Skeletal muscle tissue (tissue), 4 donors: Measurements from ENCODE around the gene ATXN2L. TPM values are rescaled to one million over a fixed set of nuclear protein-coding genes. Genes with fewer than 3 reads are reported as not detected.
"Not testable (repeated sequence)": the region's sequence is repeated elsewhere in the genome, so short reads cannot be mapped to it uniquely, and the experiment has no call there.

Source experiments
- H3K27ac ChIP-seq: one replicate; pipeline ENCODE4 v1.7.0; 2013; ENCODE audit warnings: mild to moderate bottlenecking, low read depth, low read length, inconsistent platforms
- H3K27me3 ChIP-seq, 3 donors: one replicate each; pipeline ENCODE4 v1.7.0; 2013; ENCODE audit warnings: low read length in 3 of 3; ENCODE audit not compliant: control insufficient read depth in 3 of 3, insufficient read depth in 3 of 3
- H3K36me3 ChIP-seq, 3 donors: one replicate each; pipeline ENCODE4 v1.7.0; 2013; ENCODE audit warnings: low read length in 3 of 3; ENCODE audit not compliant: control insufficient read depth in 3 of 3, insufficient read depth in 3 of 3
- H3K4me1 ChIP-seq, 3 donors: one replicate each; pipeline ENCODE4 v1.7.0; 2013; ENCODE audit warnings: low read length in 3 of 3, mild to moderate bottlenecking in 3 of 3; ENCODE audit not compliant: control insufficient read depth in 3 of 3, insufficient read depth in 3 of 3
- H3K4me3 ChIP-seq, 3 donors: one replicate each; pipeline ENCODE4 v1.7.0; 2013; ENCODE audit warnings: low read length in 3 of 3
- H3K9ac ChIP-seq, 3 donors: one replicate each; pipeline ENCODE4 v1.7.0; 2013; ENCODE audit warnings: low read length in 3 of 3, mild to moderate bottlenecking in 3 of 3, moderate library complexity in 2 of 3, low read depth in 1 of 3
- H3K9me3 ChIP-seq, 3 donors: one replicate each; pipeline ENCODE4 v1.7.0; 2013; ENCODE audit warnings: low read length in 3 of 3; ENCODE audit not compliant: control insufficient read depth in 3 of 3
- total RNA-seq: library from RNA; depleted of rRNA; stranded (reverse); fragments of >200 nt; gene quantifications from one replicate; pipeline ENCODE4 v1.2.3, GENCODE V29; 2014
- donor health status: Osteomylitis.

ATXN2L gene, protein sequence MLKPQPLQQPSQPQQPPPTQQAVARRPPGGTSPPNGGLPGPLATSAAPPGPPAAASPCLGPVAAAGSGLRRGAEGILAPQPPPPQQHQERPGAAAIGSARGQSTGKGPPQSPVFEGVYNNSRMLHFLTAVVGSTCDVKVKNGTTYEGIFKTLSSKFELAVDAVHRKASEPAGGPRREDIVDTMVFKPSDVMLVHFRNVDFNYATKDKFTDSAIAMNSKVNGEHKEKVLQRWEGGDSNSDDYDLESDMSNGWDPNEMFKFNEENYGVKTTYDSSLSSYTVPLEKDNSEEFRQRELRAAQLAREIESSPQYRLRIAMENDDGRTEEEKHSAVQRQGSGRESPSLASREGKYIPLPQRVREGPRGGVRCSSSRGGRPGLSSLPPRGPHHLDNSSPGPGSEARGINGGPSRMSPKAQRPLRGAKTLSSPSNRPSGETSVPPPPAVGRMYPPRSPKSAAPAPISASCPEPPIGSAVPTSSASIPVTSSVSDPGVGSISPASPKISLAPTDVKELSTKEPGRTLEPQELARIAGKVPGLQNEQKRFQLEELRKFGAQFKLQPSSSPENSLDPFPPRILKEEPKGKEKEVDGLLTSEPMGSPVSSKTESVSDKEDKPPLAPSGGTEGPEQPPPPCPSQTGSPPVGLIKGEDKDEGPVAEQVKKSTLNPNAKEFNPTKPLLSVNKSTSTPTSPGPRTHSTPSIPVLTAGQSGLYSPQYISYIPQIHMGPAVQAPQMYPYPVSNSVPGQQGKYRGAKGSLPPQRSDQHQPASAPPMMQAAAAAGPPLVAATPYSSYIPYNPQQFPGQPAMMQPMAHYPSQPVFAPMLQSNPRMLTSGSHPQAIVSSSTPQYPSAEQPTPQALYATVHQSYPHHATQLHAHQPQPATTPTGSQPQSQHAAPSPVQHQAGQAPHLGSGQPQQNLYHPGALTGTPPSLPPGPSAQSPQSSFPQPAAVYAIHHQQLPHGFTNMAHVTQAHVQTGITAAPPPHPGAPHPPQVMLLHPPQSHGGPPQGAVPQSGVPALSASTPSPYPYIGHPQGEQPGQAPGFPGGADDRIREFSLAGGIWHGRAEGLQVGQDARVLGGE
- total RNA-seq, result 9.9 TPM

DNA sequence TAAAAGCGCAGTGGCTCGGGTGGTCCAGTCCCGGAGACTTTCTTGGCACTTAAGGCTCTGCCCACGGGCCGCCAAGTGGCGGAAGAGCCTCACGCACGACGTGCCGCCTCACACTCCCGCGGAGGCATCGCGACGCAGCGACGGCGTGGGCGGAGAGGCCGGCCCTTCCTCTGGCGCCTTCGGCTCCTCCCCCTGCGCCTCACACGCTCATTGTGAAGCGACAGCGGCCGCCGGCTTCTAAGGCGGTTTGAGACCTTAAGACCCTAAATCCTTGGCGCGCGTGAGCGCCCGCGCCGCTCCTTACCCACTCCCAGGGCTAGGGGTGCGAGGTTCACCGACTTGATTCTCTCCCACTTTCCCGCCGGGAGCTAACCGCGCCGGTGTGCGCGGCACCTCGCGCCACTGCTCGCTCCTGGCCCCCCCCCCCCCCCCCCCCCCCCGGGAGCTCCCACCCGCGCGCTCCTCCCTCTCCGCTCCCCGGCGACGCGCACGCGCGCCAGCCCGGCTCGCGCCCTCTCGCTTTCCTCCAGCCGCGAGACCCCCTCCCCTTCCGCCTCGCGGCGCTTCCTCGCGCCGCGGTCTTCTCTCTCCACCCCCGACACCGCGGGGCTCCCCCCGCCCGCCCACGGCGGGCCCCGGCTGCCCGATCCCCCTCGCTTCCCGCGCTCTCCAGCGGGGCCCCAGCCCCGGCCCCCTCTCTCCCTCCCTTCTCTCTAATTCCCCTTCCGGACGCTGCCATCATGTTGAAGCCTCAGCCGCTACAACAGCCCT, at the start of gene ATXN2L:
ATXN2L (plus strand) TSS at position 480 of the 771 bp plus-strand sequence; CDS start at position 741, 261 bp downstream.
- H3K27me3 ChIP-seq, result no peaks in the 10 kb centered on the region
- peak within 1 kb of the TSS; percentile 90 to 99 (median 97) for H3K9ac ChIP-seq
- H3K27ac ChIP-seq, result peak within 1 kb of the TSS; percentile 99
- peaks cover 23 to 36% (median 25%) of the 10 kb centered on the region in 3 donors for H3K4me1 ChIP-seq
- peak within 1 kb of the TSS; percentile 95 to 97 (median 97) for H3K4me3 ChIP-seq
- no peaks in the 10 kb centered on the region for H3K9me3 ChIP-seq
- peaks cover 18 to 23% (median 19%) of the 10 kb centered on the region in 3 donors for H3K36me3 ChIP-seq

DNA sequence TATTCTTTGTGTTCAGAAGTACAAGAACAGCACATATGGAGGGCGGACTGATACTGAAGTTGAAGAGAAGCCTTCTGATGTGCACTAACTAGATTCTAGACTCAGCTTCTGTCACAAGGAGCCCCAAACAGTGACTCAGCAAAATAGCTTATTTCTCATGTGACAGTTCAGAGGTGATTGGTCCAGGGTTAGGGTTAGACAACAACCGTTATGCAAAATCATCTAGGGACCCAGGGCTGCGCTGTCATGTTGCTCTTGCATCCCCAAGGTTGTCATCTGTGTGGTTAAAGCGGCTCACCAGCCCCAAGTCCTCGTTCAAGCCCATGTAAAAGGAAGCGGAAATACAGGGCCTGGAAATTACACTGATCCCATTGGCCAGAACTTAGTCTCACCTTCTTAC, 41.1 kb upstream of the ATXN2L start:
- H3K27me3 ChIP-seq, H3K4me1 ChIP-seq, H3K4me3 ChIP-seq, H3K27ac ChIP-seq, H3K9me3 ChIP-seq, H3K9ac ChIP-seq, H3K36me3 ChIP-seq: not testable (repeated sequence)

DNA sequence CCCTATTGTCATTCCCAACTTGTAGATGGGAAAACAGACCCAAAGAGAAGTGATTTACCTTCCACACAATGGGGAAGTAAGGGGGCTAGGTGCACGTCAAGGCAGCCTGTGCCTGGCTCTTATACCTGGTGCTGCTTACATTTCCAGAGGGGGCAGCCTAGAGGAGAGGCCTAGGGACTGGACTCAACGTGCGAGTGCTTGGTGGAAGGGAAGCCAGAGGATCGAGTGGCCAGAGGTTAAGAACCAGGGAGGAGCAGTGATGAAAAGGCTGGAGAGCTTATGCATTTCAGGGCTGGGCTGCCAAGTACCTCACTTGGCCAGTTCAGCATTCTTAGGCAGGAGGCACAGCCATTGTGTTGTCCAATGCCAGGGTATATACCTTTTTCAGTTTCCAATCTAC, 40.4 kb upstream of the ATXN2L start:
- H3K9ac ChIP-seq, H3K4me3 ChIP-seq, H3K27me3 ChIP-seq, H3K9me3 ChIP-seq, H3K36me3 ChIP-seq, H3K27ac ChIP-seq, H3K4me1 ChIP-seq: not testable (repeated sequence)

DNA sequence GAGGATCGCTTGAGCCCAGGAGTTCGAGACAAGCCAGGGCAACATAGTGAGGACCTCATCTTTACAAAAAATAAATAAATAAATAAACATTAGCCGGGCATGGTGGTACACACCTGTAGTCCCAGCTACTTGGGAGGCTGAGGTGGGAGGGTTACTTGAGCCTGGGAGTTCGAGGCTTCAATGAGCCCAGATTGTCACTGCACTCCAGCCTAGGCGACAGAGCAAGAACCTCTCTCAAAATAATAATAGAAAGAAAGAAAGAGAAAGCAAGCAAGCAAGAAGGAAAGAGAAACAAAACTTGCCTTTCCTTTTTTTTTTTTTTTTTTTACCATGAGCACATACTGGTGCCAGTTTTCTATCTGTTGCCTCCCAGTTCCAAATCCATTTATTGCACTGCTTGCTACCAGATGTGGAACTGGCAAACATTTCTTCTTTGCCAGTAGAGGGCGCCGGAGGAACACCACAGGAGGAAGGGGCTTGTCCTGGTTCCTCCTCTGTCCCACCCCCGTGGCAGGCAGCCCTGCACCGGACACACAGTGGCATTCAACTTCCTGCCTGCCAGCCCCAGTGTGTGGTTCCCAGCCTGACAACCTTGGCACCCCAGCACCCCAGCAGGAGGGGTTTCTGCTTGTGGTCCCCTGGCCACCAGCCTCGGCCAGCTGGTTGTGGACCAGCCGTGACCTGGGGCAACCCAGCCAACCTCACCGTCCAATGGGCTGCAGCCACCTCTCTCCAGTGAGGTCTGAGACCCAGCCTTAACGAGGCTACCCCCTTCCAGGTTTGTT, 20.4 kb upstream of the ATXN2L start:
- H3K4me1 ChIP-seq, H3K4me3 ChIP-seq, H3K27me3 ChIP-seq, H3K9ac ChIP-seq, H3K27ac ChIP-seq, H3K9me3 ChIP-seq, H3K36me3 ChIP-seq: not testable (repeated sequence)

DNA sequence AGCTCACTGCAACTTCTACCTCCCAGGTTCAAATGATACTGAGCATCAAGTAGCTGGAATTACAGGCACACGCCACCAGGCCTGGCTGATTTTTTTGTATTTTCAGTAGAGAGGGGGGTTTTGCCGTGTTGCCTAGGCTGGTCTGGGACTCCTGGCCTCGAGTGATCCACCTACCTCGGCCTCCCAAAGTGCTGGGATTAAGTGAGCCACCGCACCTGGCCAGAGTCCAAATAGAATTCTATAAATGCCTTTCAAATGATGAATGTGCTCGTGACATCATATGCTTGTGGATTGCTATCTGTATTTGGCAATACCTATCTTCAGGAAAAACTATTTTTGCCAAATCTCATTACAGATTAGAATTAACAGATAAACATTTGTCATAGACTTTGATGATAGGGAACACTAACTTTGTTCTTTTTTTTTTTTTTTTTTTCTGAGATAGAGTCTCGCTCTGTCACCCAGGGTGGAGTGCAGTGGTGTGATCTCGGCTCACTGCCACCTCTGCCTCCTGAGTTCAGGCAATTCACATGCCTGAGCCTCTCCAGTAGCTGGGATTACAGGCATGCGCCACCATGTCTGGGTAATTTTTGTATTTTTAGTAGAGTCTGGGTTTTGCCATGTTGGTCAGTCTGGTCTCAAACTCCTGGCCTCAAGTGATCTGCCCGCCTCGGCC, 15.2 kb upstream of the ATXN2L start:
- not testable (repeated sequence) for H3K4me3 ChIP-seq, H3K36me3 ChIP-seq, H3K27me3 ChIP-seq, H3K9me3 ChIP-seq, H3K4me1 ChIP-seq, H3K27ac ChIP-seq, H3K9ac ChIP-seq

DNA sequence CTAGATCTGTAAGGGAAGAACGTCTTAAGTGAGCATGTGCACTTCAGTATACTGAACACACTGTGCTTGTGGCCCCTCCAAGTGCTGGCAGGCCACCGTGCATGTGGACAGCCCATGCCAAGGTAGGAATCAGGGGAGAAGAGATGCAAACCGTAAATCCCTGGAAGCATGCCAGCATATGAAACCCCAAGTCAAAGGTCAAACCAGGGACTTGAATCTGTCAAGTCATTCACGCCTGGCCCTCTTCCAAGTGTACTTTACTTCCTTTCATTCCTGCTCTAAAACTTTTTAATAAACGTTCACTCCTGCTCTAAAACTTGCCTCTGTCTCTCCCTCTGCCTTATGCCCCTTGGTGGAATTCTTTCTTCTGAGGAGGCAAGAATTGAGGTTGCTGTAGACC, 2.8 kb upstream of the ATXN2L start:
- Histone ChIP-seq H3K9ac (no peak overlapping the region), H3K4me3 (no peak overlapping the region), H3K27me3 (no peaks in the 10 kb centered on the region), H3K36me3 (no peaks in the 10 kb centered on the region), H3K27ac (no peak overlapping the region), H3K4me1 (peaks cover 11 to 26% (median 14%) of the 10 kb centered on the region in 3 donors), H3K9me3 (no peaks in the 10 kb centered on the region)

DNA sequence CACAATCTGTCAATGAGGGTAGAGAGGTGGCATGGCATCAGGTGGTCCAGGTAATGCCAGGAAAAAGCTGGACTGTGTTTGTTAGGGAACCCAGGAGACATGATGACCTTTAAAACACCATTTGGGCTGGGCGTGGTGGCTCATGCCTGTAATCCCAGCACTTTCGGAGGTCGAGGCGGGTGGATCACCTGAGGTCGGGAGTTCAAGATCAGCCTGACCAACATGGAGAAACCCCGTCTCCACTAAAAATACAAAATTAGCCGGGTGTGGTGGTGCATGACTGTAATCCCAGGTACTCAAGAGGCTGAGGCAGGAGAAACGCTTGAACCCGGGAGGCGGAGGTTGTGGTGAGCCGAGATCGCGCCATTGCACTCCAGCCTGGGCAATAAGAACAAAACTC, 2.3 kb upstream of the ATXN2L start:
- not testable (repeated sequence) for H3K9me3 ChIP-seq, H3K9ac ChIP-seq, H3K27me3 ChIP-seq, H3K4me3 ChIP-seq, H3K36me3 ChIP-seq, H3K27ac ChIP-seq
- H3K4me1 ChIP-seq, result peaks cover 17 to 31% (median 19%) of the 10 kb centered on the region in 3 donors

DNA sequence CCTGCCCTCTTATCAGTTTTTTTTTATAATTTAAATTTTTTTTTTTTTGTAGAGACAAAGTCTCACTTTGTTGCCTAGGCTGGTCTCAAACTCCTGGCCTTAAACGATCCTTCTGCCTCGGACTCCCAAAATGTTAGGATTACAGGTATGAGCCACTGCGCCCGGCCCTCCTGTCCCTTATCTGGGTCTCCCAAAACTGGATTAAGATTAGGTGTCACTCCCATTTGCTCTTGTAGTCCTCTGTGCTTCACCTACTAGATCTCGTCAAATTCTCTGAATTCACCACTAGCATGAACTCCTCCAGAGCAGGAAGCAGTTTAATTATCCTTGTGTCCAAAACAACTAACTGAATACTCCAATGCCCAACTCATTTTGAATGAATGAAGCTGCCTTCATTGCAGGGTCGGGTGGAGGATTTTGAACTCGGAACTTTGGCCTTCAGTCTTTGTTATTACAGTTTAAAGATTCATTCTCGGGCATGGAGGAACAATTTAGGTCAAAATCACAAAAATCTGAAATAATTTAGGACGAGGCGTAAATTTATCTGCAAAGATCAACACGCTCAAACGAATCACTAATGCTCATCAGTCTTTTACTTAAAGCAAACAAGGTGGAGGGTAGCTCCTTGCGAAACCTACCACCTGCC, 802 bp upstream of the ATXN2L start:
- H3K36me3 ChIP-seq, result peaks cover 11 to 16% (median 12%) of the 10 kb centered on the region in 3 donors
- H3K9ac ChIP-seq, result peak overlapping the region; percentile 88 to 97 (median 90)
- peak overlapping the region; percentile 99 for H3K27ac ChIP-seq

More for the DNA sequence above, 802 bp upstream of the ATXN2L start:
- H3K4me1 ChIP-seq, result peaks cover 23 to 36% (median 25%) of the 10 kb centered on the region in 3 donors
- no peaks in the 10 kb centered on the region for H3K27me3 ChIP-seq
- H3K9me3 ChIP-seq, result no peaks in the 10 kb centered on the region
- peak overlapping the region; percentile 90 to 97 (median 95) for H3K4me3 ChIP-seq
